Central memory CD8-positive, alpha-beta T cell (primary cell): ENCODE results near the gene NTN1.
"Not testable (repeated sequence)": the region's sequence is repeated elsewhere in the genome, so short reads cannot be mapped to it uniquely, and the experiment has no call there.

Source experiments
- ATAC-seq: fragments of 150-1000 bp; cut with Tn5 transposase; replicated peaks from 2 replicates; pipeline ENCODE4 v1.10.0; 2022; ENCODE audit warnings: mild to moderate bottlenecking, moderate FRiP score, moderate number of reproducible peaks; ENCODE audit not compliant: poor library complexity, severe bottlenecking; ENCODE audit errors: extremely low read depth
- DNase-seq, 2 donors: peaks; one replicate each; pipeline ENCODE4 v3.0.0; 2021; ENCODE audit warnings: low spot score in 2 of 2
- H3K27ac Mint-ChIP-seq: one replicate; pipeline ENCODE4 v1.8.0; 2022; ENCODE audit warnings: low read depth, mild to moderate bottlenecking, moderate library complexity, mixed read lengths
- H3K27me3 Mint-ChIP-seq: one replicate; pipeline ENCODE4 v1.8.0; 2022; ENCODE audit warnings: mixed read lengths
- H3K36me3 Mint-ChIP-seq: one replicate; pipeline ENCODE4 v1.8.0; 2022; ENCODE audit warnings: mild to moderate bottlenecking, moderate library complexity, mixed read lengths; ENCODE audit not compliant: insufficient read depth
- H3K4me1 Mint-ChIP-seq: one replicate; pipeline ENCODE4 v1.8.0; 2022; ENCODE audit warnings: mixed read lengths
- H3K4me3 Mint-ChIP-seq: one replicate; pipeline ENCODE4 v1.8.0; 2022; ENCODE audit warnings: mild to moderate bottlenecking, moderate library complexity, mixed read lengths
- H3K9me3 Mint-ChIP-seq: one replicate; pipeline ENCODE4 v1.8.0; 2022; ENCODE audit warnings: mixed read lengths

NTN1 gene

DNA sequence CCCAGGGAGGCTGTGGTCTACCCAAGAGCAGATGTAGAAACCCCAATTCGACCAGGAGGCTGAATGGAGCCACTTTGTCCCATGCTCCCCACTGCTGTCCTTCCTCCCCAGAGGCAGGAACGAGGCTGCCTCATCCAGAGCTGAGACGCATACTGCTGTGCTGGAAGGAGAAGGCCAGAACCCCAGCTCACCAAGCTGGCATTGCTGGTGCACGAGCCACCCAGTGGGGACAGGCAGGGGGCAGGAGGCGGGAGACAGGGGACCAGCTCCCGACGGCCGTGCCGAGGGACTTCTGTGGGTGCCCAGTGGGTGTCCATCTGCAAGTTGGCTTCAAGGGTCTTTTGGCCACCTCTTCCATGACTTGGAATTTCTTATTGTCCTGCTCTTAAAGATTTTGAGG lies 66.6 kb downstream of the NTN1 start:
- Mint-ChIP-seq H3K9me3 (no peaks in the 10 kb centered on the region), H3K27me3 (no peaks in the 10 kb centered on the region), H3K36me3 (no peaks in the 10 kb centered on the region), H3K4me3 (no peak overlapping the region), H3K4me1 (no peaks in the 10 kb centered on the region), H3K27ac (no peak overlapping the region)
- no peak for DNase-seq
- ATAC-seq, result no peak

GRCh38 chr17:9090641-9091096 lies 69.4 kb downstream of the NTN1 start:
- Mint-ChIP-seq H3K4me1 (no peaks in the 10 kb centered on the region), H3K4me3 (no peak overlapping the region), H3K9me3 (no peaks in the 10 kb centered on the region), H3K36me3 (no peaks in the 10 kb centered on the region), H3K27ac (no peak overlapping the region), H3K27me3 (no peaks in the 10 kb centered on the region)
- DNase-seq, result no peak
- ATAC-seq, result no peak

- no peak overlapping the region for H3K27ac Mint-ChIP-seq
- H3K36me3 Mint-ChIP-seq, result no peaks in the 10 kb centered on the region
- no peak for ATAC-seq
- no peak for DNase-seq
- no peaks in the 10 kb centered on the region for H3K9me3 Mint-ChIP-seq
- peaks cover 32% of the 10 kb centered on the region for H3K27me3 Mint-ChIP-seq
- no peak overlapping the region for H3K4me3 Mint-ChIP-seq
- H3K4me1 Mint-ChIP-seq, result no peaks in the 10 kb centered on the region
Measured at GRCh38 chr17:9094193-9094592, 72.9 kb downstream of the NTN1 start.

- H3K9me3 Mint-ChIP-seq, result no peaks in the 10 kb centered on the region
- H3K36me3 Mint-ChIP-seq, result no peaks in the 10 kb centered on the region
- peaks cover 44% of the 10 kb centered on the region for H3K27me3 Mint-ChIP-seq
- no peaks in the 10 kb centered on the region for H3K4me1 Mint-ChIP-seq
- no peak overlapping the region for H3K4me3 Mint-ChIP-seq
- no peak overlapping the region for H3K27ac Mint-ChIP-seq
- no peak for DNase-seq
- ATAC-seq, result no peak
Measured at GRCh38 chr17:9095390-9095789, 74.1 kb downstream of the NTN1 start.

- Mint-ChIP-seq H3K9me3 (no peaks in the 10 kb centered on the region), H3K27me3 (peaks cover 72% of the 10 kb centered on the region), H3K4me3 (no peak overlapping the region), H3K27ac (no peak overlapping the region), H3K36me3 (no peaks in the 10 kb centered on the region), H3K4me1 (no peaks in the 10 kb centered on the region)
- ATAC-seq, result no peak
- DNase-seq, result no peak
Measured at GRCh38 chr17:9098242-9098825, 77.0 kb downstream of the NTN1 start.

GRCh38 chr17:9101356-9101755 lies 80.0 kb downstream of the NTN1 start:
- DNase-seq, result no peak
- H3K27me3 Mint-ChIP-seq, result peaks cover 69% of the 10 kb centered on the region
- no peak overlapping the region for H3K4me3 Mint-ChIP-seq
- H3K27ac Mint-ChIP-seq, result no peak overlapping the region
- H3K36me3 Mint-ChIP-seq, result no peaks in the 10 kb centered on the region
- no peaks in the 10 kb centered on the region for H3K4me1 Mint-ChIP-seq
- H3K9me3 Mint-ChIP-seq, result no peaks in the 10 kb centered on the region
- ATAC-seq, result no peak

- H3K4me3 Mint-ChIP-seq, ATAC-seq, H3K4me1 Mint-ChIP-seq, H3K36me3 Mint-ChIP-seq, H3K9me3 Mint-ChIP-seq, DNase-seq, H3K27ac Mint-ChIP-seq: not testable (repeated sequence)
- peaks cover 55% of the 10 kb centered on the region for H3K27me3 Mint-ChIP-seq
Measured at GRCh38 chr17:9103193-9103592, 81.9 kb downstream of the NTN1 start.

- H3K9me3 Mint-ChIP-seq, result no peaks in the 10 kb centered on the region
- H3K4me3 Mint-ChIP-seq, result no peak overlapping the region
- ATAC-seq (no peak), DNase-seq (no peak)
- H3K4me1 Mint-ChIP-seq, result no peaks in the 10 kb centered on the region
- H3K27ac Mint-ChIP-seq, result no peak overlapping the region
- no peaks in the 10 kb centered on the region for H3K36me3 Mint-ChIP-seq
- peaks cover 55% of the 10 kb centered on the region for H3K27me3 Mint-ChIP-seq
Measured at GRCh38 chr17:9104370-9105041, 83.2 kb downstream of the NTN1 start.

GRCh38 chr17:9105068-9105868 lies 84.0 kb downstream of the NTN1 start:
- no peak overlapping the region for H3K27ac Mint-ChIP-seq
- no peak overlapping the region for H3K4me3 Mint-ChIP-seq
- peaks cover 51% of the 10 kb centered on the region for H3K27me3 Mint-ChIP-seq
- H3K9me3 Mint-ChIP-seq, result no peaks in the 10 kb centered on the region
- DNase-seq (no peak), ATAC-seq (no peak)
- H3K4me1 Mint-ChIP-seq, result no peaks in the 10 kb centered on the region
- H3K36me3 Mint-ChIP-seq, result no peaks in the 10 kb centered on the region

GRCh38 chr17:9106278-9106677 lies 85.0 kb downstream of the NTN1 start:
- H3K36me3 Mint-ChIP-seq, H3K9me3 Mint-ChIP-seq, H3K4me3 Mint-ChIP-seq, H3K27ac Mint-ChIP-seq, ATAC-seq, DNase-seq, H3K4me1 Mint-ChIP-seq: not testable (repeated sequence)
- peaks cover 51% of the 10 kb centered on the region for H3K27me3 Mint-ChIP-seq

DNA sequence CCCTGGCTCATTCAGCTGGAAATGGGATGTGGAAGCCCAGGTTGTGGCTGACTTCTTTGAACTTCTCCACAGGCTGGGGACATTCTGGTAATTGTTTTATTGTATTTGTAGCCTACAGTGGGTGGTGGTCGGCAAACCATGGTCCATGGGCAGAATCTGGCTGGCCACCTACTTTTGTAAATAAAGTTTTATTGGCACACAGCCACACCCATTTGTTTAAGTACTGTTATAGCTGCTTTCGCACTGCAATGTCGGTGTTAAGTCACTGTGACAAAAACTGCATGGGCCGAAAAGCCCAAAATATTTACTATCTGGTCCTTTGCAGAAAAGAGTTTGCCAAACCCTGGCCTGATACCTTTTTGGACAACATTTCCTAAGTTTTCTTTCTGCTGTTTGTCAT lies 86.2 kb downstream of the NTN1 start:
- peaks cover 38% of the 10 kb centered on the region for H3K27me3 Mint-ChIP-seq
- no peak overlapping the region for H3K4me3 Mint-ChIP-seq

GRCh38 chr17:9108146-9108545 lies 86.8 kb downstream of the NTN1 start:
- DNase-seq (no peak), ATAC-seq (no peak)
- Mint-ChIP-seq H3K4me1 (no peaks in the 10 kb centered on the region), H3K27me3 (peaks cover 34% of the 10 kb centered on the region), H3K27ac (no peak overlapping the region), H3K4me3 (no peak overlapping the region), H3K9me3 (no peaks in the 10 kb centered on the region), H3K36me3 (no peaks in the 10 kb centered on the region)

More for the DNA sequence above, 86.2 kb downstream of the NTN1 start:
- Mint-ChIP-seq H3K27ac (no peak overlapping the region), H3K4me1 (no peaks in the 10 kb centered on the region), H3K36me3 (no peaks in the 10 kb centered on the region), H3K9me3 (no peaks in the 10 kb centered on the region)
- ATAC-seq, result no peak
- no peak for DNase-seq

GRCh38 chr17:9109933-9110332 lies 88.6 kb downstream of the NTN1 start:
- Mint-ChIP-seq H3K4me1 (no peaks in the 10 kb centered on the region), H3K36me3 (no peaks in the 10 kb centered on the region), H3K4me3 (no peak overlapping the region), H3K27me3 (peaks cover 42% of the 10 kb centered on the region), H3K27ac (no peak overlapping the region), H3K9me3 (no peaks in the 10 kb centered on the region)
- ATAC-seq (no peak), DNase-seq (no peak)
